Mesendoderm (in vitro differentiated cells): Measurements from ENCODE around the gene ZNF821.
A peak's percentile ranks its signal among the peaks of the same experiment; 100 is the strongest.
"Not testable (repeated sequence)": the region's sequence is repeated elsewhere in the genome, so short reads cannot be mapped to it uniquely, and the experiment has no call there.

ENCODE experiments used
- DNase-seq: peaks from one replicate; pipeline ENCODE4 v3.0.0; 2013
- H2AK5ac ChIP-seq: 2 replicates; pipeline ENCODE4 v1.6.1; 2013; ENCODE audit warnings: low read length, inconsistent platforms
- H2BK120ac ChIP-seq: 2 replicates; pipeline ENCODE4 v1.6.1; 2013; ENCODE audit warnings: low read depth, mild to moderate bottlenecking, low read length, moderate library complexity, mixed read lengths
- H2BK15ac ChIP-seq: replicated peaks from 2 replicates; pipeline ENCODE4 v1.6.1; 2013; ENCODE audit warnings: low read depth, mild to moderate bottlenecking, moderate library complexity
- H2BK5ac ChIP-seq: 2 replicates; pipeline ENCODE4 v1.6.1; 2013; ENCODE audit warnings: low read length, inconsistent platforms
- H3K18ac ChIP-seq: 2 replicates; pipeline ENCODE4 v1.6.1; 2013; ENCODE audit warnings: mild to moderate bottlenecking, low read length, mixed read lengths
- H3K23ac ChIP-seq: one replicate; pipeline ENCODE4 v1.6.1; 2013; ENCODE audit warnings: low read length
- H3K27ac ChIP-seq: 2 replicates; pipeline ENCODE4 v1.5.1; 2013; ENCODE audit warnings: low read depth, mild to moderate bottlenecking, inconsistent platforms, low read length, moderate library complexity
- H3K27me3 ChIP-seq: 2 replicates; pipeline ENCODE4 v1.6.1; 2013; ENCODE audit warnings: low read length, control low read depth, mild to moderate bottlenecking, inconsistent platforms; ENCODE audit not compliant: insufficient read depth, poor library complexity
- H3K36me3 ChIP-seq: 2 replicates; pipeline ENCODE4 v1.6.1; 2013; ENCODE audit warnings: low read length, inconsistent platforms; ENCODE audit not compliant: control insufficient read depth, insufficient read depth
- H3K4ac ChIP-seq: one replicate; pipeline ENCODE4 v1.6.1; 2013; ENCODE audit warnings: low read depth, mild to moderate bottlenecking, low read length, moderate library complexity
- H3K4me1 ChIP-seq: 2 replicates; pipeline ENCODE4 v1.6.1; 2013; ENCODE audit warnings: low read depth, low read length, inconsistent platforms; ENCODE audit not compliant: control insufficient read depth
- H3K4me2 ChIP-seq: 2 replicates; pipeline ENCODE4 v1.6.1; 2013; ENCODE audit warnings: low read length
- H3K4me3 ChIP-seq: 2 replicates; pipeline ENCODE4 v1.5.1; 2013; ENCODE audit warnings: mild to moderate bottlenecking, low read length
- H3K56ac ChIP-seq: one replicate; pipeline ENCODE4 v1.6.1; 2013; ENCODE audit warnings: low read length
- H3K79me1 ChIP-seq: 2 replicates; pipeline ENCODE4 v1.6.1; 2013; ENCODE audit warnings: low read length, inconsistent platforms
- H3K79me2 ChIP-seq: 2 replicates; pipeline ENCODE4 v1.6.1; 2013; ENCODE audit warnings: mild to moderate bottlenecking, low read length; ENCODE audit not compliant: control insufficient read depth, insufficient read depth
- H3K9ac ChIP-seq: 2 replicates; pipeline ENCODE4 v1.6.1; 2013; ENCODE audit warnings: low read length, inconsistent platforms
- H4K5ac ChIP-seq: one replicate; pipeline ENCODE4 v1.6.1; 2013; ENCODE audit warnings: low read length
- H4K8ac ChIP-seq: one replicate; pipeline ENCODE4 v1.6.1; 2013; ENCODE audit warnings: low read depth, mild to moderate bottlenecking, control low read depth, low read length, moderate library complexity
- WGBS: extraction: QIAGEN DNeasy Blood & Tissue Kit; methylation state at CpG from one replicate; pipeline ENCODE4 v1.1.7; 2013; ENCODE audit warnings: low lambda C conversion rate, missing lambda C conversion rate; ENCODE audit not compliant: insufficient coverage; ENCODE audit errors: extremely low coverage; 5-methylcytosine and 5-hydroxymethylcytosine counted together

Gene ZNF821

GRCh38 chr16:71811261-71811803, 72.7 kb downstream of the ZNF821 start:
- Histone ChIP-seq H3K18ac (no peak overlapping the region), H2AK5ac (no peak overlapping the region), H3K56ac (no peak overlapping the region), H3K4ac (no peak overlapping the region), H4K8ac (no peak overlapping the region), H3K4me3 (no peak overlapping the region), H3K79me1 (peaks cover 4% of the 10 kb centered on the region), H3K4me2 (no peak overlapping the region), H3K79me2 (peaks cover 20% of the 10 kb centered on the region), H3K4me1 (peaks cover 2% of the 10 kb centered on the region), H3K9ac (no peak overlapping the region), H3K36me3 (no peaks in the 10 kb centered on the region), H4K5ac (no peak overlapping the region), H3K23ac (no peak overlapping the region), H2BK120ac (no peak overlapping the region), H3K27ac (no peak overlapping the region), H3K27me3 (no peaks in the 10 kb centered on the region), H2BK5ac (no peak overlapping the region), H2BK15ac (no peak overlapping the region)
- no peak for DNase-seq
- WGBS = no CpG with 5 or more reads among the region's 5 CpGs

- not testable (repeated sequence) for H4K5ac ChIP-seq, H3K4me2 ChIP-seq, H3K79me1 ChIP-seq, H2BK5ac ChIP-seq, H3K27ac ChIP-seq, H3K27me3 ChIP-seq, H3K36me3 ChIP-seq, H3K56ac ChIP-seq, H3K9ac ChIP-seq, H3K4me3 ChIP-seq, H2BK15ac ChIP-seq, H3K18ac ChIP-seq, H3K4me1 ChIP-seq, DNase-seq, H4K8ac ChIP-seq, H2BK120ac ChIP-seq, H3K23ac ChIP-seq, H2AK5ac ChIP-seq
- Histone ChIP-seq H3K79me2 (peaks cover 28% of the 10 kb centered on the region), H3K4ac (peak overlapping the region; percentile 36)
- no CpG with 5 or more reads among the region's 11 CpGs for WGBS
These were observed 73.8 kb downstream of the ZNF821 start for GRCh38 chr16:71810155-71810530.
